HG03025 (cell line): ENCODE results near the gene PLGLB1.
"Not testable (repeated sequence)": the region's sequence is repeated elsewhere in the genome, so short reads cannot be mapped to it uniquely, and the experiment has no call there.

Source experiments
- ATAC-seq: cut with Tn5 transposase; IDR thresholded peaks from one replicate; pipeline ENCODE4 v1.9.1; 2021; ENCODE audit warnings: mild to moderate bottlenecking, moderate library complexity; ENCODE audit not compliant: unreplicated experiment, low FRiP score

Gene PLGLB1

DNA sequence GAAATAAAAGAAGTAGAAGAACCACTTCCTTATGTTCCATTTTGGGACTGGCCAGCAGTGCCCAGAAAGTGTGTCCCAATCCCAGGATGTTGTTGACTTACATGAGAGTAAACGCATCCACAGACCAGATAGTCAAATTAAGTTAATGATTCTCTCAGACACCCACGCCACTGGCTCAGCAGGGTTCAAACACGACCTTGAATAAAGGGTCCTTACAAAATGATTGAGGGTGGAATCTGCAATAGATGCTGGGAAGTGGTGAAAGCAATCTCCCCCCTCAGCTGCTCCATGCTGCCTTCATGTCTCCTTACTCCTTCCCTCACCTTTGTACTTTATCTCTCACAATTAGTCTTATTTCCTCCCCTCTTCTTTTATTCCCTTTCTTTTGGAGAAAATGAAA lies at the start of gene PLGLB1:
PLGLB1 (minus strand) TSS at position 101 of the 400 bp plus-strand sequence; CDS start at position 40, 61 bp downstream.
- ATAC-seq, result not testable (repeated sequence)

DNA sequence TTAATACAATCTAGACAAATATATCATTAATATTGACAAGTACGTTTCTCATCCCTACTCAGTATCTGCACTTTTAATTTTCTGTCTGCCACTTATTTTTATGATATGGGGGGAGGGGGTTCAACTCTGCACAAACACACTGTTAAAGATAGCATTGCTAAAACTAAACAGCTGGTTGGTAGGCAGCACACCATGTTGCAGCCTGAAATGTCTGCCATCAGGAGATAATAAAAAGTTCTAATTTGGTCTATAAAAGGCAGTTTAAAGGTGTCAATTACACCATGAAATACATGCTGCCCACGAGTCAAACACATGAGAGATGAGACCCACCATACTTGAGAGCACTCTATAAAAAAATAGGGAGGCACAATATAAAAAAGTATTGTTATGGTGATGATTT lies 42.7 kb upstream of the PLGLB1 start:
- ATAC-seq, result not testable (repeated sequence)

DNA sequence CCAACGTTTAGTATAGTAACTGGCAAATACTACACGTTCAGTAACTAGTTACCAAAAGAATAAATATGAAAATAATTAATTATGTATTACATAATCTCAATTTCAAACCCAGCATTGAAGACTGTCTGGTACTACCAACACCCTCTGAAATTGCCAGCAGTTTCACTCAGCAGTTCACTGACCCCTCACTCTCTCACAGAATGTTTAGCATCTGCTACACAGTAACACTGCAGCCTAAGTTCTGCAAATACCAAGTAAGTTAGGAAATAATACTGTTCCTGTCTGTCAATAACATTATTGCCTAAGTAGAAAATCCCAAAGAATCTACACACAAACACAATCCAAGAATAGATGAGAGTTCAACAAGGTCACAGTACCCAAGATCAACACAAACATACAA lies 41.8 kb upstream of the PLGLB1 start:
- not testable (repeated sequence) for ATAC-seq

DNA sequence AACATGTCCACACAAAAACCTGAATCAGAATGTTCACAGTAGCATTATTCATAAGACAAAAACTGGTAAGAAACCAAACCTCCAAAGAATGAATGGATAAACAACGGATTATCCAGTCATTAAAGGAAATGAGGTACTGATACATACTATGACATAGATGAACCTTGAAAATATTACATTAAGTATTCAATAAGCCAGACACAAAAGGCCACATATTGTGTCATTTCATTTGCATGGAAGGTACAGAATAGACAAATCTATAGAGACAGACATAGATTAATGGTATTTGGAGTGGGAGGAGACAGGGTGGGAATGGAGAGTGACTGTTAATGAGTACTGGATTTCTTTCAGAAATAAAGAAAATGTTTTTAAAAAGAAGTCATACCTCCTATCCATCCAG lies 39.9 kb upstream of the PLGLB1 start:
- ATAC-seq, result not testable (repeated sequence)

DNA sequence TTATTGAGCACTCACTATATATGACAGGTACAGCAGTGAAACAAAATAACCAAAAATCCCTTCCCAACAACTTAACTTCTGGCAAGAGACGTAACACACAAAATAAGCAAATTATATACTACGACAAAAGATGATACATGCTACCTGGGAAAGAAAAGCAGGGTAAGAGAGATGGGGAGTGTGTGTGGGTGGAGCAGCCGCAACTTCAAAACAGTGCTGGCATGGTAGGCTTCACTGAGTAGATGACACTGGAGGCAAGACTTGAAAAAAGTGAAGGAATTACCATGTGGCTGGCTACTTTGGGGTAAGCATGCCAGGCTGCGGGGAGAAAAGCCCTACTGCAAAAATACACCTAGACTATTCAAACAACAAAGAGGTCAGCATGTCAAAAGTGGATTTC lies 36.0 kb upstream of the PLGLB1 start:
- not testable (repeated sequence) for ATAC-seq

DNA sequence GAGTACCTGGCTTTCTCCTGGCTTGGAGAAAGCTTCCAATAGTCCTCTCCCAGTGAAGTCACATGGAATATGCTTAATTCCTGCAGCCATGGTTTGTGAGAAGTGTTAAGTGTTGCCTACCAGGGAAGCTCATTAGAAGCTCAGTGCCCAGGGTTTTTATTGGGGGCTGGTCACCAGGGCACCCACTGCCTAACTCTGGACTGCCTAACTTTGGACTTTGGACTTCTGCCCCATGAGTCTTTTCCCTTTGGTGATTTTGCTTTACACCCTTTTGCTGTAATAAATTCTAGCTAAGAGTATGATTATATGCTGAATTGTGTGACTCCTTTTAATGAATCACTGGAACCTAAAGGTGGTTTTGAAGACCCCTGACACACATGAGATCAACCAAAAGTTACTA lies 35.2 kb upstream of the PLGLB1 start:
- ATAC-seq, result not testable (repeated sequence)

DNA sequence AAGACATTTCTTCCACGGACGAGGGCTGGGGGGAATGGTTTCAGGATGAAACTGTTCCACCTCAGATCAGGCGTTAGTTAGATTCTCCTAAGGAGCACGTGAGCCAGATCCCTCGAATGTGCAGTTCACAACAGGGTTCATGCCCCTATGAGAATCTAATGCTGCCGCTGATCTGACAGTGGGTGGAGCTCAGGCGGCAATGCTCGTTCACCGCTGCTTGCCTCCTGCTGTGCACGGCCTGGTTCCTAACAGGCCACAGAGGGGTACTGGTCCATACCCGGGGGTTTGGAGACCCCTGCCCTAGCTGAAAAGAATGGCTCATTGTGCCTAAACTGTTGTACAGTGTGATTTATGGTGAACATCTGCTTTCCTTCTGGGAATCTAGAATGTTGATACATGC lies 34.8 kb upstream of the PLGLB1 start:
- ATAC-seq, result not testable (repeated sequence)

DNA sequence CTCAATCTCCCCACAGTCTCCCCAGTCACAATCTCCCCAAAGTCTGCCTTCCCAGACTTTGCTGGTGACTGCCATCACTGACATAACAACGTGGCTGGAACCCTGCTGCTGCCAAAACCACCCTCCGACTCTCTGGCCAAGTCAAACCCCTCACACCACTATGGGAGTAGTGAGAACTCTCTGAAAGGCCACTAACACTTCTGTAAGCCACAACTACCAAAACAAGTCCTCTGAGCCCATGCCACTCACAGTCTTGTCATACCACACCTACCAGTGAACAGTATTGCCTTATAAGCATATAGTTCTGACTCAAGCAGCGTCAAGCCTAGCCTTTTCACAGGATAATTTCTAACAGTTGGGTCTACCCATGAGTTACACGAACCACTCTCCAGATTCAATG lies 32.7 kb upstream of the PLGLB1 start:
- not testable (repeated sequence) for ATAC-seq

DNA sequence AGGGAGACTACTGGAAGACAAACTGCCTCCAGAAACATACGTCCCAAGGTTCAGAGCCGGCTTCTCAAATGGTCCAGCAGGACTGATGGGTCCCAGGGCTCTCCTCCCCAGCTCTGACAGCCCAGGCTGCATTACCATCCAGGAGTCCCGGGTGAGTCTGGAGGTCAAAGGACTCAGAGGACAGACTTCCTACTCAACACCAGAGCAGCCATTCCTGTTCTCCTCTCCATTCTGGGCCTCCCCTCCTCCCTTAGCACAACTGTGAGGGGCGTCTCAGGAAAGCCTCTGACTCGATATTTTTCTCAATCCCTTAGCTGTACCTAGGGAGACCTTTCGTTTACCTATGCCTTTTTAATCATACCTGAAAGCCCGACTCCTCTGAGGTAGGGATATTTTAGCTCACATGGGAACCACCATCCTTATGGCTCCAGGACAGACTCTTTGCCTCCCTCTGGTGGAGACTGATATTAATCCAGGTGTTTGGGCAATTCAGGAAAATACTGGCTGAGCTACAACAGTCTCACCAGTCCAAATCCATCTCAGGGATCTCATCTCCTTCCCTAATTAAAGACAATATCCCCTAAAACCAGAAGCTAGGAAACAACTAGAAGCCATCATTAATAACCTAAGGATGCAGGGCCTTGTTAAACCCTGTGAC lies 19.8 kb upstream of the PLGLB1 start:
- ATAC-seq, result not testable (repeated sequence)

DNA sequence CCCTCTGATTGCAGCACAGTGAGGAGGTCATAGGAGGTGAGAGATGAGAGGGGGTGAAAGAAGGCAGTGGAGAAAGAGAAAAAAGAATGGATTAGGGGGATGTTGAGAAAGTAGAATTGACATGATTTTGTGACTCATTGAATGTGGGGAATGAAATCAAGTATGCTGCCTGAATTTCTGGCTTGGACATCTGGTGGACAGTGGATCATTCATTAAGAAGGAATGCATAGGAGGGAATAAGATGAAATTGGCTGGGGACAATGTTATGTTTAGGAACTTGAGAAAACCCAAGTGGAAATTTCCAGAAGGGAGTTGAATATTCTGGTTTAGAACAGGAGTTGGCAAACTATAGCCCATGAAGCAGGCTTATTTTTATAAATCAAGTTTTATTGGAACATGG lies 7.0 kb upstream of the PLGLB1 start:
- not testable (repeated sequence) for ATAC-seq

DNA sequence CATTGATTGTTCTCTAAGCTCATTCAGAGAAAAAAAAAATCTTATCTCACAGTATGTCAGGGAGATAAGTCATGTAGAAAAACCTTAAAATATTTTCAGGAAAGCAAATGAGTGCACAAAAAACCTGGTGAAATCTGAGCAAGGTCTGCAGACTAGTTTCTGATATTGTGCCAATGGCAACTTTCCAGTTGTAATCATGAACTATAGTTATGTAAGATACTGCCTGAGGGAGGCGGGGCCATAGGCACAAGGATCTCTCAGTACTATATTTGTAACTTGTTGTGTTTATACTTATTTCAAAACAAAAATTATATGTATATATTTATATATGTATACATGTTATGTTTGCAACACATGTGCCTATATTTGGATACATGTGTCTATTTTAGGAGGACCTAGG lies 5.2 kb upstream of the PLGLB1 start:
- not testable (repeated sequence) for ATAC-seq

DNA sequence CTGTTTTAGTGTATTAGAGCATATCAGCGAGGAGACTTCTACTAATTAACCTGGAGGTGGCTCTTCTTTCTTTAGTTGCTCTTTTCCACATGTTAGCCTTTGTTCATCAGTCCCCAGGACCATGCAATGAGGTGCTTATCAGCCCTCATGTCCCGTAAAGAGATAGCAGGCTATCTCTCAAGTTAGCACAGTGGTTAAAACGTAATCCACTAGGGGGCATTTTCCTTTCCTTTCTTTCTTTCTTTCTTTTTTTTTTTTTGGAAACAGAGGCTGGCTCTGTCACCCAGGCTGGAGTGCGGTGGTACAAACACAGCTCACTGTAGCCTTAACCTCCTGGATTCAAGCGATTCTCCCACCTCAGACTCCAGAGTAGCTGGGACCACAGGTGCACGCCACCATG lies 4.3 kb upstream of the PLGLB1 start:
- ATAC-seq, result not testable (repeated sequence)

DNA sequence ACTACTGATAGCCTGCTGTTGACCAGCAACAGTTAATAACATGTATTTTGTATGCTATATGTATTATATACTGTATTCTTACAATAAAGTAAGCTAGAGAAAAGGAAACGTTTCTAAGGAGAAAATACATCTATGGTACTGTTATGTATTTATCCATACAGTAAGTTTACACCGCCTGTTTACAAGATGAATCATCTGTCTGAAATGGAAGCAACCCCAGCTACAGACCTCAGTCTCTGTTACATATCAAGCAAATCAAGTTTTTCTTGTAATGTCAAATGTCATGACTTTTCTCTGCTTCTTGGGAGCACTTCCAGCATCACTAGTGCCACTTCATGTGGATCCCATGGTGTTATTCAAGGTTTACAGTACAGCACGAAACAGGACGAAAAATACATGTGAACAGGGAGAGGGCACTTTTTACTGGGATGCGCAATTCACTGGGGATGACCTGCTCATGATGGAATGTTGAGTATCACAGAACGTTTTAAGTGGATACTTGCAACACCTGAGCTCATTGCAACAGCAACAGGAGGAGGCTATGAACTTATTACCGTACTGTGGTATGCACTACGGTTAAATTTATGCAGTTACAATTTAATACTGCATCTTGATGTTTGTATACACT lies 2.5 kb upstream of the PLGLB1 start:
- ATAC-seq, result not testable (repeated sequence)

DNA sequence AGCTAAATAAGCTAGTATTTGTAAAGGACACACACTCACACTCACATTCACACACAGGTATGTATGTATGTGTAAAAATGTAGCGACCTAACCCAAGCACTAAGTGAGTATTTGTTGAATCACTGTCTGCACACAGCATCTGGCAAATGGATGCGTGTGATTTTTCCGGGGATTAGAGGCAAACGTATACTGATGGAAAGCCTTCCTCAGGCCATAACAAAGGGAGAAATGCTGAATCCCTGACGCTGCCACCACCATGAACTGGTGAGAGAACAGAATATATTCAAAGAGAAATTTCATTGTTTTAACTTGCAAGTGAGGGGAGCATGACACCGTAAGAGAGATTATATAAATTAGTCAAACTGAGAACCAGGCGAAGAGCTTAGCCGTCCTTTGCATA lies 601 bp downstream of the PLGLB1 start:
- not testable (repeated sequence) for ATAC-seq

DNA sequence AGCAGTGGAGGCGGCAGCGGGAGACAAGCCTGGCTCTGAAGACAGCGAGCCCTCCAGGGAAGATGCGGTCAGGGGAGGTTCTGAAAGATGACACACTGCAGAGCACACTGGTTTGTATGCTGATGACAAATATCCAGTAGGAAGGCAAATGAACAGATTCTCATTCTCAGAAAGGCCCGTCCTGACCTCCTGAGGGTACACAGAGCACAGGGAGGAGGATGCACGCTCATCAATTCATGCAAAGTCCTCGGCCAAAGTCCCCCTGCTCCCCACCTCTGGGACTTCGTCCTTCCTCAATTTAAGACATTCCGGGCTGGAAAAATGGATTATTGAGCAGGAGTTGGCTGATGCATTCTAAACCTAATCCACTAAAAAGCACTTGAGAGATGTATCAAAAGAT lies 2.6 kb downstream of the PLGLB1 start:
- not testable (repeated sequence) for ATAC-seq

DNA sequence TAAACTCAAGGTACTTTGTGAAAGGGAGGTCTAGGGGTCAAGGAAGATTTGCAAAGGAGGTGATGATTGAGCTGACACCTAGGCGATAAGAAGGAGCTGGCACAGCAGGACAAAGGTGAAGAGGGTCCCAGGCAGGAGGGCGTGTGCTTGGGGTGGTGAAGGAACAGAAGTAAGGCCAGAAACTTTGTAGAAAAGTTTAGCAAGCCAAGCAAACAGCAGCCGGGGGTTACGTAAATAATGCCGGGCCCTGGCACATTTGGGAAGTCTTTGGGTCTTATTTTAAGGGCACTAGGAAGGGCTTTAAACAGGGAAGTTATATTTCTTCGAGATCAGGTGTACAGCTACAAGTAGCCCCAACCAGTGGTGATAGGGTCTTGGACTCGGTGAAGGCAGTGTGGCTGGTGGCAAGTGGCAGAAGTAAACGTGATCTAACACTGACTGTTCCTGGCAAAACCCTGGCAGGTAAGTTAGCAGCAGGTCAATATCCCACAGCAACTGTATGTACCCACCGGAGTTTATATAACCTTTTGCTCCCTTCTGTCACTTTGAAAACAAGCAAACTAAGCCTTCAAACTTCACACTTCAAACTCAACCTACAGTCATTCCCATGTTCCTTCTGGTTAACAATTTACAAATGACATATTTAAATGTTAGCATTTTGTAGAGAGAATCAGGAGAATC lies 7.0 kb downstream of the PLGLB1 start:
- not testable (repeated sequence) for ATAC-seq

DNA sequence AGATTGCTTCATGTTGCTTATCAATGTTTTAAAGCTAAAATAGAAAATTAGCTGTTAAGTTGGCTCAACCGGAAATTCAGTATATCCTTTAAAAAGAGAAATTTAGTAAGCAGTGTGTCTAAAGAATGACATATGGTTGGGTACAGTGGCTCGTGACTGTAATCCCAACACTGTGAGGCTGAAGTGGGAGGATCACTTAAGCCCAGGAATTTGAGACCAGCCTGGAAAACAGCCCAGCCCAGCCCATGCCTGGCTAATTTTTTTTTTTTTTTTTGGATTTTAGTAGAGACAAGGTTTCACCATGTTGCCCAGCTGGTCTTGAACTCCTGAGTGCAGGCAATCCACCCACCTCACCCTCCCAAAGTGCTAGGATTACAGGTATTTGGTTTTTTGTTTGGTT lies 17.2 kb downstream of the PLGLB1 start:
- not testable (repeated sequence) for ATAC-seq
